H1 (cell line): ENCODE measurements around the gene ELP5. TPM values are rescaled to one million over a fixed set of nuclear protein-coding genes. Genes with fewer than 3 reads are reported as not detected.

ENCODE experiments used
- BCL11A ChIP-seq, 2 experiments: IDR thresholded peaks; one replicate each; pipeline ENCODE4 v1.6.1; 2011; ENCODE audit warnings: low read depth in 2 of 2, low read length in 2 of 2, mild to moderate bottlenecking in 2 of 2
- CBX8 ChIP-seq: fragments of 300-800, 300-1000 bp; sonication (generic); IDR thresholded peaks from 2 replicates; pipeline ENCODE4 v1.7.1; 2016; ENCODE audit warnings: low read depth, low read length, borderline replicate concordance
- CHD2 ChIP-seq: IDR thresholded peaks from 2 replicates; pipeline ENCODE4 v1.6.1; 2012; ENCODE audit warnings: low read length, improper control_type of control experiment
- CTBP2 ChIP-seq: IDR thresholded peaks from 2 replicates; pipeline ENCODE4 v1.7.0; 2011; ENCODE audit warnings: borderline replicate concordance, mild to moderate bottlenecking, moderate library complexity, mixed read lengths, low read length; ENCODE audit not compliant: insufficient read depth, insufficient read length
- EGR1 ChIP-seq: IDR thresholded peaks from 2 replicates; pipeline ENCODE4 v1.6.1; 2011; ENCODE audit warnings: low read depth, low read length, borderline replicate concordance
- EP300 ChIP-seq, 2 experiments: IDR thresholded peaks; 1 replicate in 1 of 2; 2 replicates in 1 of 2; pipeline ENCODE4 v1.6.1; 2011 to 2012; ENCODE audit warnings: low read depth in 2 of 2, low read length in 2 of 2, mild to moderate bottlenecking in 2 of 2, borderline replicate concordance in 1 of 2, inconsistent platforms in 1 of 2, moderate library complexity in 1 of 2
- EZH2 ChIP-seq: fragments of 200-600 bp; sonication (generic); IDR thresholded peaks from 2 replicates; pipeline ENCODE4 v1.7.1; 2012; ENCODE audit warnings: low read depth, mild to moderate bottlenecking, moderate library complexity, low read length, inconsistent platforms; ENCODE audit not compliant: severe bottlenecking
- HDAC2 ChIP-seq, 2 experiments: fragments of 300-600 bp in 1 of 2; sonication (generic) in 1 of 2; IDR thresholded peaks; 2 replicates each; pipeline ENCODE4 v1.6.1; 2011 to 2012; ENCODE audit warnings: low read depth in 2 of 2, low read length in 2 of 2, mild to moderate bottlenecking in 2 of 2, moderate library complexity in 2 of 2, borderline replicate concordance in 1 of 2, inconsistent platforms in 1 of 2
- HDAC6 ChIP-seq: IDR thresholded peaks from one replicate; pipeline ENCODE4 v1.7.1; 2012; ENCODE audit warnings: low read depth, mild to moderate bottlenecking, inconsistent platforms, low read length, moderate library complexity
- JUND ChIP-seq: IDR thresholded peaks from 2 replicates; pipeline ENCODE4 v1.6.1; 2011; ENCODE audit warnings: mild to moderate bottlenecking, improper control_type of control experiment, low read length
- KDM5A ChIP-seq: fragments of 200-600 bp; IDR thresholded peaks from 2 replicates; pipeline ENCODE4 v1.7.1; 2012; ENCODE audit warnings: mild to moderate bottlenecking, low read length, inconsistent platforms, mixed read lengths
- POLR2AphosphoS5 ChIP-seq: IDR thresholded peaks from 2 replicates; pipeline ENCODE4 v1.6.1; 2011; ENCODE audit warnings: low read depth, low read length
- RAD21 ChIP-seq, 2 experiments: IDR thresholded peaks in 1 of 2; conservative IDR thresholded peaks in 1 of 2; 2 replicates each; pipeline ENCODE4 v1.6.1; 2011; ENCODE audit warnings: low read depth in 2 of 2, low read length in 2 of 2, improper control_type of control experiment in 1 of 2, inconsistent platforms in 1 of 2, mild to moderate bottlenecking in 1 of 2, moderate library complexity in 1 of 2
- RBBP5 ChIP-seq: IDR thresholded peaks from 2 replicates; pipeline ENCODE4 v1.7.1; 2012; ENCODE audit warnings: low read depth, mild to moderate bottlenecking, inconsistent platforms, low read length, moderate library complexity, borderline replicate concordance
- RNF2 ChIP-seq: fragments of 200-900, 300-1000 bp; sonication (generic); IDR thresholded peaks from 2 replicates; pipeline ENCODE4 v1.7.1; 2016; ENCODE audit warnings: borderline replicate concordance, low read depth, mild to moderate bottlenecking, antibody characterized with exemption, low read length; ENCODE audit not compliant: poor library complexity, severe bottlenecking; ENCODE audit errors: missing control alignments
- SP1 ChIP-seq: IDR thresholded peaks from 2 replicates; pipeline ENCODE4 v1.6.1; 2011; ENCODE audit warnings: low read depth, low read length
- SP4 ChIP-seq: IDR thresholded peaks from 2 replicates; pipeline ENCODE4 v1.6.1; 2012; ENCODE audit warnings: low read length, inconsistent platforms
- SRF ChIP-seq: IDR thresholded peaks from 2 replicates; pipeline ENCODE4 v1.6.1; 2011; ENCODE audit warnings: mild to moderate bottlenecking, low read depth, low read length, moderate library complexity
- ZNF274 ChIP-seq: IDR thresholded peaks from 2 replicates; pipeline ENCODE4 v1.7.0; 2012; ENCODE audit warnings: low read length, borderline replicate concordance; ENCODE audit errors: extremely low read depth
- polyA plus RNA-seq, 7 experiments: library from polyadenylated mRNA; depleted of rRNA in 3 of 7; stranded (reverse) in 5 of 7; unstranded in 2 of 7; fragments of >200 nt in 5 of 7; fragments of 200-250 nt in 2 of 7; gene quantifications; 1 replicate in 5 of 7; 2 replicates in 1 of 7; 4 replicates in 1 of 7; pipeline versions ENCODE4 v1.2.1 to v1.2.3, GENCODE V29; 2011 to 2013; ENCODE audit warnings: missing spikeins in 2 of 7, mixed read lengths in 2 of 7
- total RNA-seq: library from RNA; stranded (reverse); fragmentation: NEBNext Ultra II Directional; extraction: Animal tissue kit (Norgen Biotek cat#: 25700); gene quantifications from 2 replicates; pipeline ENCODE4 v1.2.1, GENCODE V29; 2021
- TF ChIP-seq, protein P1 (sequence below): IDR thresholded peaks from 2 replicates; pipeline ENCODE4 v1.6.1; 2011; ENCODE audit warnings: low read length, improper control_type of control experiment

Gene ELP5
- total and polyA plus RNA-seq, 2 of the 8 experiments (the other 6 are each of a cell fraction or from before 2014, with no cell fraction given), result 75.4 to 107 TPM

DNA sequence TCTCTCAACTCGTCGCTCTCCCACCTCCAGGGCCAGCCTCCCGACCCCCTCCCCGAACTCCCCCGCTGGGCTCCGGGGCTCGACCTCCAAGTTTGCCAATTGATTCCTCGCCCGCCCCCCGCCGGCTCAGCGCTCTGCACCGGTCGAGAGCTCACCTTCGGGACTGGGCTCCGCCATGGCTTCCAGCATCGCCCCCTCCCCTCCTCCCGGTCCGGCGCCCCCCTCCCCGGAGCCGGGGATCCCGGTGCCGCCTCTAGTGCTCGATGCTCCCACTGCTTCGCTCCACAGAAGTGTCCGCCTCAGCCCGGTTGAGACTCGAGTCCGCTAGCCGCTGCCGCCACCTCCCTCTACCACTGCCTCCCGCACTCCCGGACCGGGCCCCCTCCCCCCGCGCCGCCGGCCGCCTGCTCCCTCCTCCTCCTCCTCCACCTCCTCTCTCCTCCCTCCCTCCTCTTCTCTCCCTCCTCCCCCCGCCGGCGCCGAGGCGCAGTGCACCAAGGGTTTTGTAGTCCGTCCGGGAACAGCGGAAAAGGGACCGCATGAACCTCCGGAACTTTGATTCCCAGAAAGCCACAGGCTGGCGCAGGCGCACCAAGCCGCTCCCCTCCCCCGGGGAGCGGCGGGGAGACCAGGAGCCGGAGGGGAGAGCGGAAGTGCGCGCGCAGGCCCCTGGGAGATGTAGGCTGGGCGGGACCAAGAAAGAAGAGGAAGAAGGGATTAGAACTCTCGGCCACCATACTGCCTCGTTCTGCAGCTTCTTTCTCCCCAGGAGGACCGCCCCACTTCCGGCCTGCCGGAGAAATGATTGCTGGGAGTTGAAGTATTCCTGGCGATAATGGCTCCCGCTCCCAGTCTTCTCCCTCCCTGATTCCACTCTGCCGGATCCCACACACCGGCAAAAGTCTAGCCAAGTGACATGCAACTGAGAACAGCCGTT lies 12.7 kb upstream of the ELP5 start, which contains the start of gene PHF23 (continued):
- TF ChIP-seq RNF2 (no peak), ZNF274 (no peak), RBBP5 (no peak), EGR1 (peak; percentile 81), BCL11A (IDR thresholded peaks at IDR 0.05; ENCODE audit: low read depth in 2 of 2, low read length in 2 of 2) (no peak), CHD2 (no peak; the same call in 1 of the 2 replicates), JUND (no peak), SP1 (peak; percentile 70), HDAC6 (no peak), HDAC2 (IDR thresholded peaks at IDR 0.05; ENCODE audit: borderline replicate concordance in 1 of 2, low read depth in 2 of 2, low read length in 2 of 2) (no peak), SRF (no peak), CBX8 (no peak), SP4 (peak; percentile 79; the same call in 1 of the 2 replicates), EP300 (IDR thresholded peaks at IDR 0.05; ENCODE audit: borderline replicate concordance in 1 of 2, low read depth in 2 of 2, low read length in 2 of 2) (no peak), RAD21 (IDR thresholded peaks at IDR 0.05 in 1 of 2, conservative IDR thresholded peaks at IDR 0.05 in 1 of 2; ENCODE audit: low read depth in 2 of 2, low read length in 2 of 2) (no peak), POLR2AphosphoS5 (no peak; the same call in 1 of the 2 replicates), EZH2 (no peak), KDM5A (no peak), CTBP2 (peak; percentile 57)
- TF ChIP-seq, protein P1, sequence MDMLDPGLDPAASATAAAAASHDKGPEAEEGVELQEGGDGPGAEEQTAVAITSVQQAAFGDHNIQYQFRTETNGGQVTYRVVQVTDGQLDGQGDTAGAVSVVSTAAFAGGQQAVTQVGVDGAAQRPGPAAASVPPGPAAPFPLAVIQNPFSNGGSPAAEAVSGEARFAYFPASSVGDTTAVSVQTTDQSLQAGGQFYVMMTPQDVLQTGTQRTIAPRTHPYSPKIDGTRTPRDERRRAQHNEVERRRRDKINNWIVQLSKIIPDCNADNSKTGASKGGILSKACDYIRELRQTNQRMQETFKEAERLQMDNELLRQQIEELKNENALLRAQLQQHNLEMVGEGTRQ, result no peak
